HG03520 (cell line): ENCODE measurements around the gene NPC2.

Source experiments
- ATAC-seq: cut with Tn5 transposase; IDR thresholded peaks from one replicate; pipeline ENCODE4 v1.9.1; 2021; ENCODE audit warnings: mild to moderate bottlenecking, moderate library complexity; ENCODE audit not compliant: unreplicated experiment

Gene NPC2

GRCh38 chr14:74519316-74520074 lies 26.4 kb upstream of the NPC2 start:
- ATAC-seq = no peak

- ATAC-seq = no peak
These were observed 25.1 kb upstream of the NPC2 start for GRCh38 chr14:74518221-74518620.

- no peak for ATAC-seq
These were observed 24.6 kb upstream of the NPC2 start for GRCh38 chr14:74517731-74518130.

GRCh38 chr14:74516451-74517160 lies 23.5 kb upstream of the NPC2 start:
- ATAC-seq = no peak

- ATAC-seq = no peak
These were observed 22.8 kb upstream of the NPC2 start for GRCh38 chr14:74515891-74516412.

- no peak for ATAC-seq
These were observed 21.4 kb upstream of the NPC2 start for GRCh38 chr14:74514471-74514941.

- ATAC-seq = no peak
These were observed 19.1 kb upstream of the NPC2 start for GRCh38 chr14:74511966-74512830.

GRCh38 chr14:74510959-74511409 lies 17.9 kb upstream of the NPC2 start:
- no peak for ATAC-seq

- ATAC-seq = no peak
These were observed 17.3 kb upstream of the NPC2 start for GRCh38 chr14:74510223-74510931.

GRCh38 chr14:74509587-74510222 lies 16.6 kb upstream of the NPC2 start:
- no peak for ATAC-seq

- ATAC-seq = no peak
These were observed 15.8 kb upstream of the NPC2 start for GRCh38 chr14:74508844-74509428.

GRCh38 chr14:74508292-74508731 lies 15.2 kb upstream of the NPC2 start:
- ATAC-seq = no peak

- ATAC-seq = no peak
These were observed 14.7 kb upstream of the NPC2 start for GRCh38 chr14:74507840-74508239.

GRCh38 chr14:74507085-74507484 lies 14.0 kb upstream of the NPC2 start:
- ATAC-seq = no peak

GRCh38 chr14:74506411-74506851 lies 13.3 kb upstream of the NPC2 start:
- no peak for ATAC-seq

GRCh38 chr14:74505831-74506230 lies 12.7 kb upstream of the NPC2 start:
- no peak for ATAC-seq

- ATAC-seq = no peak
These were observed 12.0 kb upstream of the NPC2 start for GRCh38 chr14:74504874-74505720.

GRCh38 chr14:74504412-74504811 lies 11.3 kb upstream of the NPC2 start:
- no peak for ATAC-seq
